ENCODE measurements around the gene ALKBH3. TPM values are rescaled to one million over a fixed set of nuclear protein-coding genes. Genes with fewer than 3 reads are reported as not detected.

The ALKBH3 gene
- total and polyA plus RNA-seq, 7 donors, result 27.4 to 47.1 (median 33.4) TPM

GRCh38 chr11:43948341-43949225 lies 68.0 kb downstream of the ALKBH3 start:
- 82 to 94% (median 85%) methylated on average over 2 of the region's 2 CpGs for WGBS, 3 donors
- H3K4me1 ChIP-seq, result peaks cover 11% of the 10 kb centered on the region
- H3K27me3 ChIP-seq (ENCODE audit: insufficient read depth in 3 of 3, low read length in 2 of 3), result peaks cover 0 to 6% (median 4%) of the 10 kb centered on the region in 3 donors
- ATAC-seq (no peak), DNase-seq (no peak)
- no peaks in the 10 kb centered on the region for H3K9me3 ChIP-seq
- no peak for TF ChIP-seq CTCF (IDR thresholded peaks at IDR 0.05)
- no peak overlapping the region for H3K27ac ChIP-seq
- H3K4me3 ChIP-seq, result no peak overlapping the region
- no peaks in the 10 kb centered on the region for H3K36me3 ChIP-seq (ENCODE audit: insufficient read depth in 1 of 2, low read depth in 1 of 2)
- intact Hi-C loops (cut with DNase I), result no loop called here

- Histone ChIP-seq H3K4me1 (no peaks in the 10 kb centered on the region), H3K36me3 (ENCODE audit: insufficient read depth in 1 of 2, low read depth in 1 of 2) (no peaks in the 10 kb centered on the region), H3K9me3 (no peaks in the 10 kb centered on the region), H3K4me3 (no peak overlapping the region), H3K27me3 (ENCODE audit: insufficient read depth in 3 of 3, low read length in 2 of 3) (no peaks in the 10 kb centered on the region), H3K27ac (no peak overlapping the region)
- WGBS, 3 donors, result 64 to 79% (median 72%) methylated on average over 5 of the region's 5 CpGs
- no peak for DNase-seq
- no peak for ATAC-seq
- intact Hi-C loops (cut with DNase I), result no loop called here
- TF ChIP-seq CTCF (IDR thresholded peaks at IDR 0.05), result no peak
Observed at GRCh38 chr11:43950311-43950855, 69.8 kb downstream of the ALKBH3 start.

- Histone ChIP-seq H3K4me1 (no peaks in the 10 kb centered on the region), H3K4me3 (no peak overlapping the region), H3K27ac (no peak overlapping the region), H3K27me3 (ENCODE audit: insufficient read depth in 3 of 3, low read length in 2 of 3) (no peaks in the 10 kb centered on the region), H3K36me3 (ENCODE audit: insufficient read depth in 1 of 2, low read depth in 1 of 2) (no peaks in the 10 kb centered on the region), H3K9me3 (no peaks in the 10 kb centered on the region)
- no peak for TF ChIP-seq CTCF (IDR thresholded peaks at IDR 0.05)
- ATAC-seq, result no peak
- intact Hi-C loops (cut with DNase I), result no loop called here
- WGBS, 3 donors, result 44 to 64% (median 60%) methylated on average over 1 of the region's 1 CpG
- no peak for DNase-seq
Observed at GRCh38 chr11:43951231-43951630, 70.6 kb downstream of the ALKBH3 start.

GRCh38 chr11:43952020-43952400 lies 71.4 kb downstream of the ALKBH3 start:
- DNase-seq, result no peak
- intact Hi-C loops (cut with DNase I), result no loop called here
- Histone ChIP-seq H3K36me3 (ENCODE audit: insufficient read depth in 1 of 2, low read depth in 1 of 2) (no peaks in the 10 kb centered on the region), H3K27me3 (ENCODE audit: insufficient read depth in 3 of 3, low read length in 2 of 3) (no peaks in the 10 kb centered on the region), H3K4me1 (no peaks in the 10 kb centered on the region), H3K27ac (no peak overlapping the region), H3K4me3 (no peak overlapping the region), H3K9me3 (no peaks in the 10 kb centered on the region)
- ATAC-seq, result no peak
- TF ChIP-seq CTCF (IDR thresholded peaks at IDR 0.05), result no peak
- 90% methylated on average over 6 of the region's 6 CpGs for WGBS, 3 donors
